ENCODE data around the gene SPSB2.

SPSB2 gene

GRCh38 chr12:6824085-6824775, 48.9 kb downstream of the SPSB2 start:
- DNase-seq (ENCODE audit: extremely low spot score, insufficient read length, low read depth), result no peak
- no peak for FAIRE-seq

GRCh38 chr12:6823182-6824084, 49.7 kb downstream of the SPSB2 start:
- DNase-seq (ENCODE audit: extremely low spot score, insufficient read length, low read depth) (no peak), FAIRE-seq (no peak)

DNA sequence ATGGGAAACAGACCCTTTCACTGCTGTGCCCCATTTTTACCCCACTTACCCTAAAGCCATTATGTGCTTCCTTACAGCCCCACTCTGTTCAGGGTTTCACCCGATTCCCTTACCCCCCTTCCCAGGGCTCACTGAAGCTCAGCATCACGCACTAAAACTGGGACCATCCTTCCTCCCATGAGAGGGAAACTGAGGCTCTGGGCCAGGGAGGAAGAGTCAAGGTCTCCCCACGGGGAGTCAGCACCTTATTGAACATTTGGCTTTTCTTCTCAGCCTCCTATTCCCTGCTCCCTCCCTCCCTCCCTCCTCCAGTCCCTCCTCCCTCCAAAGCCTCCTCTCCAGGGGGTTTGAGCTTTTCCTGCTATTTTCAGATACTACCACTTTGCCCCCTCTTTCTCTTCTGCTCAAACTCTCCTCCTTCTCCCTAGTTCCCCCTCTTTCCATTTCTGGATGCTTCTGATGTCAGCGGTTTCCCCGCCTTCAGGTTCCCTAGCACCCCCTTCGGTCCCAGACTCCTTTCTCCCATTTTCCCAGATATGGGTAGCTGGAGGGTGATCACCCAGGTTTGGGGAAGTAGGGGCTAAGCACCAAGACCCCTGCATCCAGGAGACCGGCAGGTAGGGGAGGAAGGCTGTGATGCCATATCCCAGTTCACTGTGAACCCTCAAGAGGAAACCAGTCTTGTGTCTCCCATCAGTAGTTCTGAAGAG, 50.5 kb downstream of the SPSB2 start:
- no peak for DNase-seq (ENCODE audit: extremely low spot score, insufficient read length, low read depth)
- FAIRE-seq, result no peak

GRCh38 chr12:6821591-6822425, 51.3 kb downstream of the SPSB2 start, which contains the start of gene GPR162:
TSS of gene GPR162 (plus strand) at chr12:6821821. CDS start at chr12:6823899, 2,078 bp downstream.
- FAIRE-seq, result no peak

More at GRCh38 chr12:6821591-6822425, 51.3 kb downstream of the SPSB2 start, which contains the start of gene GPR162:
- DNase-seq (ENCODE audit: extremely low spot score, insufficient read length, low read depth), result no peak
